HEK293T (cell line): ENCODE data around the gene GNB4.

ENCODE experiments used
- CTCF ChIA-PET: fragments of 350-600 bp; formaldehyde crosslinking; extraction: SDS; loops from one replicate; lab custom pipeline; 2021; ENCODE audit warnings: antibody characterized with exemption, inconsistent platforms; lab: Yijun Ruan, JAX
- POLR2A ChIA-PET: fragments of 350-600 bp; formaldehyde crosslinking; extraction: SDS; loops from one replicate; lab custom pipeline; 2020; ENCODE audit warnings: antibody characterized with exemption, inconsistent platforms; lab: Yijun Ruan, JAX
- DNase-seq: peaks from one replicate; pipeline ENCODE4 v3.0.0; 2012; ENCODE audit warnings: mixed read lengths; ENCODE audit errors: extremely low spot score
- ARNT ChIP-seq: fragments of 450-650 bp; IDR thresholded peaks from 2 replicates; pipeline ENCODE4 v1.6.1; 2017; ENCODE audit warnings: mild to moderate bottlenecking
- BHLHE40 ChIP-seq: fragments of 450-650 bp; IDR thresholded peaks from 2 replicates; pipeline ENCODE4 v1.6.1; 2016; ENCODE audit warnings: mild to moderate bottlenecking, moderate library complexity, borderline replicate concordance
- CTBP1 ChIP-seq: fragments of 450-650 bp; IDR thresholded peaks from 2 replicates; pipeline ENCODE4 v1.6.1; 2016; ENCODE audit warnings: borderline replicate concordance
- ELF4 ChIP-seq: fragments of 450-650 bp; IDR thresholded peaks from 2 replicates; pipeline ENCODE4 v1.6.1; 2017; ENCODE audit warnings: antibody characterized with exemption
- FOXA1 ChIP-seq: fragments of 450-650 bp; IDR thresholded peaks from 2 replicates; pipeline ENCODE4 v1.6.1; 2016; ENCODE audit warnings: mild to moderate bottlenecking
- FOXK2 ChIP-seq: fragments of 450-650 bp; IDR thresholded peaks from 2 replicates; pipeline ENCODE4 v1.6.1; 2016; ENCODE audit warnings: mild to moderate bottlenecking
- FOXM1 ChIP-seq: fragments of 450-650 bp; IDR thresholded peaks from 2 replicates; pipeline ENCODE4 v1.6.1; 2017; ENCODE audit warnings: mild to moderate bottlenecking, borderline replicate concordance
- HDGF ChIP-seq: fragments of 450-650 bp; IDR thresholded peaks from 2 replicates; pipeline ENCODE4 v1.6.1; 2017; ENCODE audit warnings: antibody characterized with exemption, borderline replicate concordance
- L3MBTL2 ChIP-seq: fragments of 450-650 bp; conservative IDR thresholded peaks from 2 replicates; pipeline ENCODE4 v1.6.1; 2016; ENCODE audit warnings: mild to moderate bottlenecking
- LEF1 ChIP-seq: fragments of 450-650 bp; IDR thresholded peaks from 2 replicates; pipeline ENCODE4 v1.6.1; 2017; ENCODE audit warnings: mild to moderate bottlenecking, borderline replicate concordance
- NFRKB ChIP-seq: fragments of 450-650 bp; IDR thresholded peaks from 2 replicates; pipeline ENCODE4 v1.6.1; 2016; ENCODE audit warnings: mild to moderate bottlenecking, moderate library complexity
- SP1 ChIP-seq: fragments of 450-650 bp; IDR thresholded peaks from 2 replicates; pipeline ENCODE4 v1.6.1; 2017
- SUZ12 ChIP-seq: fragments of 450-650 bp; IDR thresholded peaks from 2 replicates; pipeline ENCODE4 v1.6.1; 2016; ENCODE audit warnings: mild to moderate bottlenecking
- TARDBP ChIP-seq: fragments of 450-650 bp; IDR thresholded peaks from 2 replicates; pipeline ENCODE4 v1.6.1; 2016
- ZNF384 ChIP-seq: fragments of 450-650 bp; IDR thresholded peaks from 2 replicates; pipeline ENCODE4 v1.6.1; 2016
- TF ChIP-seq, protein P1 (sequence below): fragments of 450-650 bp; IDR thresholded peaks from 2 replicates; pipeline ENCODE4 v1.6.1; 2016

The GNB4 gene

DNA sequence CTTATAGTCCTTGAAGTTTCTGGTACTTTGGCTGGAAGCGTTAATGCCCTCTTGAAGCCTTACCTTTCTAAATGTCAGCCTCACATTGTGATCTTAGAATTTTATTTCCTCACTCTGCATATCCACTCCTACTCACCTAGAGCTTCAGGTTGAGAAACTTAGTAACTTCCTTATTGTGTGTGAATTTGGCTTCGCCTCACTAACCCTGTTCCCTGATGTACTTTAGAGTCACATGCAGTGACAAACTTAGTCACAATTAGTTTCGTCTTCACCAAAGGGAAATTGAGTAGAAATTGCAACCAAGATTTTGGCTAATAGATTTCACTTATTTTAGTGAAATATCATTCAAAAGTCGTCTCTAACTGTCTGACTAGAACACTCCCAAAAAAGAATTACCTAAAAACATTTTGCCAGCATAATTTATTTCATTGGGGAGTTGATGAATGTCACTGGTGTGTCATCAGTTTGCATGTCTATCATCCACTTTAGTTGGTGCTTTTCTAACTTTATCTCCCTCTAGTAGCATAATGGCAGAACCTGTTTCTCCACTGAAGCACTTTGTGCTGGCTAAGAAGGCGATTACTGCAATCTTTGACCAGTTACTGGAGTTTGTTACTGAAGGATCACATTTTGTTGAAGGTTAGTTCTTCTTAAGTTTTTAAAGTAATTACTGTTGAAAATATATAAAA, 102.8 kb downstream of the GNB4 start:
- TF ChIP-seq HDGF = no peak
- TF ChIP-seq ZNF384 = no peak
- TF ChIP-seq, protein P1, sequence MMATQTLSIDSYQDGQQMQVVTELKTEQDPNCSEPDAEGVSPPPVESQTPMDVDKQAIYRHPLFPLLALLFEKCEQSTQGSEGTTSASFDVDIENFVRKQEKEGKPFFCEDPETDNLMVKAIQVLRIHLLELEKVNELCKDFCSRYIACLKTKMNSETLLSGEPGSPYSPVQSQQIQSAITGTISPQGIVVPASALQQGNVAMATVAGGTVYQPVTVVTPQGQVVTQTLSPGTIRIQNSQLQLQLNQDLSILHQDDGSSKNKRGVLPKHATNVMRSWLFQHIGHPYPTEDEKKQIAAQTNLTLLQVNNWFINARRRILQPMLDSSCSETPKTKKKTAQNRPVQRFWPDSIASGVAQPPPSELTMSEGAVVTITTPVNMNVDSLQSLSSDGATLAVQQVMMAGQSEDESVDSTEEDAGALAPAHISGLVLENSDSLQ = no peak
- no peak for TF ChIP-seq LEF1
- no peak for TF ChIP-seq SP1
- TF ChIP-seq CTBP1 = no peak
- no peak for TF ChIP-seq L3MBTL2
- no peak for TF ChIP-seq ARNT
- TF ChIP-seq NFRKB = no peak
- no peak for TF ChIP-seq FOXA1
- TF ChIP-seq SUZ12 = no peak
- no peak for TF ChIP-seq BHLHE40
- no peak for TF ChIP-seq TARDBP
- no peak for TF ChIP-seq FOXM1
- no peak for TF ChIP-seq ELF4
- no peak for TF ChIP-seq FOXK2
- POLR2A ChIA-PET = no interaction called here
- CTCF ChIA-PET = no interaction called here
- no peak for DNase-seq

DNA sequence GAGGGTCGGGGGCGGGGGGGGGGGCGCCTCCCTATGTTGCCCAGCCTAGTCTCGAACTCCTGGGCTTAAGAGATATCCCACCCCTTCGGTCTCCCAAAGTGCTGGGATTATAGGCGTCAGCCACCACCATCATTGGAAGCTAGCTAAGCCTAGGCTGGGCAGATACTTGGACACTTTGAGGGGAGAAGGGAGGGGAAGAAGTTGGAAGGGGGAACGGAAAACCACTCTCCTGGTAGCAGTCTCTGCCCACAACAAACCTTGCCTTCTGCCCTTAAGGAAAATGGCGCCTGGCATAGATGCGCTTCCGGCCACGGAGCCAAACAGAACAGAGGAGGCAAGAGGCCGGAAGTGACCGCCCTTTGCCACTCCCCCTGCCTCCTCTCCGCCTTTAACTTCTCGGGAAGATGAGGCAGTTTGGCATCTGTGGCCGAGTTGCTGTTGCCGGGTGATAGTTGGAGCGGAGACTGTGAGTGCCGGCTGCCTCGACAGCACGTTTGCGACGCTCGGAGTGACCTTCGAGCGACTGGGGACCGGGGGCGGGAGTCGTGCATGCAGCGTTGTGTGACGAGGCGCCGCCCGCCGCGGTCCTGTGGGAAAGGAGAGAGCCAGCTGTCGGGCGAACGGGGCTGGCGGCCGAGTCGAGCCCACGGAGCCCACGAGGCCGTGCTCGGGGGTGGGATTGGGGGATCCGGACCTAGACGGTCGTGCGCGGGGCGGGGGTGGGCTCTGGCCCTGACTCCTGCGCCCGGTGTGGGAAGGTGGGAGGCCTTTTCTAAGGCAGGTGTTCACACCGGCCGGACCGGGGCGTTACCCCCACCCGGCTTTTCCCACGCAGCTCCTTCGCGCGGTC, 103.7 kb downstream of the GNB4 start, which contains the start of gene MFN1:
Gene MFN1, plus strand, starts transcription at position 365 of the 850 bp plus-strand sequence. CDS start 1,143 bp downstream, outside the sequence.
- DNase-seq = peak; percentile 80
- ChIA-PET POLR2A (no interaction called here), CTCF (no interaction called here)
- no peak for TF ChIP-seq SUZ12
- TF ChIP-seq ELF4 = peak; percentile 45
- TF ChIP-seq CTBP1 = no peak
- TF ChIP-seq ARNT = no peak
- TF ChIP-seq FOXK2 = no peak
- TF ChIP-seq, protein P1 = no peak
- TF ChIP-seq BHLHE40 = no peak
- peak; percentile 72 for TF ChIP-seq L3MBTL2
